ENCODE data around the gene PXYLP1.

GRCh38 chr3:141217389-141217788 is 14.2 kb upstream of the PXYLP1 start:
- TF ChIP-seq CTCF (IDR thresholded peaks at IDR 0.05), result no peak
- no peak for TF ChIP-seq POLR2A (IDR thresholded peaks at IDR 0.05)
- no peak for TF ChIP-seq POLR2AphosphoS5 (IDR thresholded peaks at IDR 0.05)

Measured in prostate gland (tissue), 2 donors.